HepG2 (cell line): ENCODE data around the gene HADHA. TPM values are rescaled to one million over a fixed set of nuclear protein-coding genes. Genes with fewer than 3 reads are reported as not detected.
A peak's percentile ranks its signal among the peaks of the same experiment; 100 is the strongest.

Source experiments
- ATAC-seq: fragments of 200-7000 bp; cut with Tn5 transposase; 3 replicates; pipeline ENCODE4 v1.9.1; 2020; ENCODE audit warnings: mild to moderate bottlenecking, moderate library complexity
- BruUV-seq: library from RNA; stranded (reverse); fragments of 400-500 nt; replicated peaks from 2 replicates; lab custom pipeline; 2021; lab: Mats Ljungman, UMichigan
- CTCF ChIA-PET: fragments of 300-600 bp; formaldehyde crosslinking; extraction: SDS; loops from one replicate; lab custom pipeline; 2021; ENCODE audit warnings: low total read pairs, inconsistent platforms, low intra/inter-chr PET ratio; lab: Yijun Ruan, JAX
- POLR2A ChIA-PET: fragments of 350-600 bp; sonication (Branson Sonifier 250); formaldehyde crosslinking; loops from one replicate; lab custom pipeline; 2020; ENCODE audit warnings: antibody characterized with exemption, inconsistent platforms; lab: Yijun Ruan, JAX
- DNase-seq: peaks from one replicate; pipeline ENCODE4 v3.0.0-alpha.2; 2015; ENCODE audit warnings: low spot score
- FAIRE-seq: peaks from 3 replicates; lab custom pipeline; 2011; peaks lifted over from hg19 to GRCh38; lab: Jason Lieb, UNC
- H2AFZ ChIP-seq: one replicate; pipeline ENCODE4 v1.6.1; 2011; ENCODE audit warnings: low read length, inconsistent platforms
- H3K27ac ChIP-seq: fragments of 300-600 bp; 3 replicates; pipeline ENCODE4 v1.8.0; 2011; ENCODE audit warnings: mixed run types, mild to moderate bottlenecking, mixed read lengths, low read length, inconsistent platforms; ENCODE audit not compliant: insufficient read depth; ENCODE audit errors: extremely low read length
- H3K27me3 ChIP-seq, 2 experiments: fragments of 200-600 bp in 1 of 2; 2 replicates in 1 of 2; 3 replicates in 1 of 2; pipeline versions ENCODE4 v1.6.0 to v1.8.0; 2011; ENCODE audit warnings: low read length in 2 of 2, mild to moderate bottlenecking in 2 of 2, moderate library complexity in 2 of 2, inconsistent platforms in 1 of 2; ENCODE audit not compliant: insufficient read depth in 2 of 2, control insufficient read depth in 1 of 2
- H3K36me3 ChIP-seq, 2 experiments: fragments of 200-600 bp in 1 of 2; replicated peaks in 1 of 2; 2 replicates in 1 of 2; 3 replicates in 1 of 2; pipeline versions ENCODE4 v1.5.1 to v1.8.0; 2011; ENCODE audit warnings: low read length in 2 of 2, inconsistent platforms in 1 of 2; ENCODE audit not compliant: insufficient read depth in 2 of 2, control insufficient read depth in 1 of 2
- H3K4me1 ChIP-seq: 2 replicates; pipeline ENCODE4 v1.5.1; 2012; ENCODE audit warnings: low read length, inconsistent platforms; ENCODE audit not compliant: insufficient read depth
- H3K4me2 ChIP-seq: 2 replicates; pipeline ENCODE4 v1.6.0; 2011; ENCODE audit warnings: low read depth, low read length, inconsistent platforms
- H3K4me3 ChIP-seq, 3 experiments: fragments of 200-600 bp in 1 of 3; sonication (generic), shearing (Covaris generic) in 1 of 3; replicated peaks in 1 of 3; 2 replicates each; pipeline ENCODE4 v1.5.1; 2011 to 2016; ENCODE audit warnings: low read length in 3 of 3, inconsistent platforms in 2 of 3, low read depth in 2 of 3, mild to moderate bottlenecking in 2 of 3, control low read depth in 1 of 3, mixed read lengths in 1 of 3; ENCODE audit not compliant: insufficient read depth in 1 of 3
- H3K79me2 ChIP-seq: one replicate; pipeline ENCODE4 v1.6.1; 2011; ENCODE audit warnings: low read length, inconsistent platforms; ENCODE audit not compliant: insufficient read depth
- H3K9ac ChIP-seq: 2 replicates; pipeline ENCODE4 v1.6.0; 2011; ENCODE audit warnings: mild to moderate bottlenecking, low read depth, low read length, inconsistent platforms; ENCODE audit not compliant: insufficient read depth
- H3K9me3 ChIP-seq: 2 replicates; pipeline ENCODE4 v1.5.1; 2012; ENCODE audit warnings: mild to moderate bottlenecking, low read length
- H4K20me1 ChIP-seq: 2 replicates; pipeline ENCODE4 v1.6.0; 2011; ENCODE audit warnings: inconsistent platforms, mild to moderate bottlenecking, low read length, moderate library complexity; ENCODE audit not compliant: insufficient read depth
- AGO2 ChIP-seq: fragments of 200-400 bp; formaldehyde crosslinking; optimal IDR thresholded peaks from 2 replicates; pipeline ENCODE3; 2017; ENCODE audit warnings: mild to moderate bottlenecking, low read depth, low read length, moderate library complexity
- MAFK ChIP-seq, 2 experiments: IDR thresholded peaks in 1 of 2; conservative IDR thresholded peaks in 1 of 2; 2 replicates each; pipeline ENCODE4 v1.6.1; 2011; ENCODE audit warnings: improper control_type of control experiment in 2 of 2, low read length in 2 of 2
- MAZ ChIP-seq, 2 experiments: sonication (generic) in 1 of 2; formaldehyde crosslinking in 1 of 2; IDR thresholded peaks; 2 replicates each; pipeline versions ENCODE4 v1.5.0 to v1.6.1; 2012 to 2020; ENCODE audit warnings: low read depth in 2 of 2, mild to moderate bottlenecking in 2 of 2, borderline replicate concordance in 1 of 2, improper control_type of control experiment in 1 of 2, low read length in 1 of 2, missing genetic modification reagents in 1 of 2, moderate library complexity in 1 of 2
- RFX1 ChIP-seq: fragments of 450-650 bp; IDR thresholded peaks from 2 replicates; pipeline ENCODE4 v1.6.1; 2017
- SOX13 ChIP-seq, 3 experiments: fragments of 450-650 bp in 1 of 3; sonication (generic) in 1 of 3; formaldehyde crosslinking in 1 of 3; IDR thresholded peaks in 2 of 3; conservative IDR thresholded peaks in 1 of 3; 2 replicates each; pipeline versions ENCODE4 v1.5.0 to v1.6.1; 2016 to 2020; ENCODE audit warnings: antibody characterized with exemption in 1 of 3, mild to moderate bottlenecking in 1 of 3, missing compliant biosample characterization in 1 of 3, missing genetic modification reagents in 1 of 3, moderate library complexity in 1 of 3
- ZFP36 ChIP-seq: fragments of 150-350 bp; IDR thresholded peaks from 2 replicates; pipeline ENCODE4 v1.6.1; 2018; ENCODE audit warnings: borderline replicate concordance, low read length, low read depth; ENCODE audit not compliant: partially characterized antibody
- ZNF354B ChIP-seq: sonication (generic); formaldehyde crosslinking; IDR thresholded peaks from 2 replicates; pipeline ENCODE4 v1.8.0; 2022; ENCODE audit warnings: mild to moderate bottlenecking, missing genetic modification reagents
- ZSCAN29 ChIP-seq: sonication (generic); formaldehyde crosslinking; conservative IDR thresholded peaks from 2 replicates; pipeline ENCODE4 v1.4.0; 2020; ENCODE audit warnings: mild to moderate bottlenecking, missing genetic modification reagents
- WGBS: methylation state at CpG from one replicate; pipeline ENCODE4 v1.1.6; 2017; ENCODE audit warnings: low lambda C conversion rate; 5-methylcytosine and 5-hydroxymethylcytosine counted together
- in situ Hi-C: cut with HindIII; loops from 2 replicates; pipeline ENCODE4 v1.10.0; 2017; ENCODE audit warnings: low pct_unique_long_range_greater_than_20kb; ENCODE audit not compliant: extremely low pct_ligation_motif_present
- intact Hi-C: fragments of 100-400 bp; cut with micrococcal nuclease; formaldehyde crosslinking; loops from one replicate; pipeline ENCODE4 v1.10.0; 2022; ENCODE audit not compliant: unreplicated experiment
- polyA plus RNA-seq, 8 experiments: library from polyadenylated mRNA; depleted of rRNA in 3 of 8; stranded (reverse) in 7 of 8; unstranded in 1 of 8; fragments of >200 nt; fragmentation: Illumina TruSeq in 4 of 8; extraction: Trizol in 4 of 8; gene quantifications; 2 replicates each; pipeline versions ENCODE4 v1.2.1 to v1.2.3, GENCODE V29; 2011 to 2016; ENCODE audit warnings: low read depth in 4 of 8, missing spikeins in 1 of 8, mixed read lengths in 1 of 8; ENCODE audit not compliant: insufficient read depth in 1 of 8
- total RNA-seq, 5 experiments: library from RNA; depleted of rRNA; stranded (reverse); fragments of >200 nt; fragmentation: Illumina TruSeq; extraction: Trizol; gene quantifications; 2 replicates each; pipeline ENCODE4 v1.2.3, GENCODE V29; 2016; ENCODE audit warnings: low read depth in 1 of 5

HADHA gene
- total and polyA plus RNA-seq, 2 of the 13 experiments (the other 11 are each of a cell fraction or from before 2014, with no cell fraction given): 102 to 270 TPM

GRCh38 chr2:26285931-26286330, 41.5 kb upstream of the HADHA start:
- H3K27ac ChIP-seq: no peak overlapping the region
- TF ChIP-seq MAZ (IDR thresholded peaks at IDR 0.05; ENCODE audit: borderline replicate concordance, low read depth, low read length) (no peak), MAZ (CRISPR knock-in tag; IDR thresholded peaks at IDR 0.05; ENCODE audit: low read depth) (no peak), MAFK (conservative IDR thresholded peaks at IDR 0.05 in 1 of 2, IDR thresholded peaks at IDR 0.05 in 1 of 2; ENCODE audit: low read length in 2 of 2) (peak in 1 of 2 experiments; percentile 35; a peak in 1 of 4 replicates)
- ChIA-PET CTCF (no interaction called here), POLR2A (no interaction called here)
- H2AFZ ChIP-seq: no peak overlapping the region
- in situ Hi-C loops (no loop called here), intact Hi-C loops (no loop called here)
- H3K79me2 ChIP-seq: no peaks in the 10 kb centered on the region
- peaks cover 5% of the 10 kb centered on the region; the same call in 1 of the 2 replicates for H3K4me1 ChIP-seq
- no peak overlapping the region for H3K9ac ChIP-seq
- H3K27me3 ChIP-seq: no peaks in the 10 kb centered on the region
- H4K20me1 ChIP-seq: no peaks in the 10 kb centered on the region
- ATAC-seq (no peak), FAIRE-seq (no peak), DNase-seq (no peak)
- no peak overlapping the region for H3K4me2 ChIP-seq
- no TSS peak for BruUV-seq
- no peaks in the 10 kb centered on the region for H3K9me3 ChIP-seq
- 98% methylated on average over 3 of the region's 3 CpGs for WGBS
- H3K36me3 ChIP-seq: peaks cover 21 to 47% of the 10 kb centered on the region in 2 experiments
- no peak overlapping the region for H3K4me3 ChIP-seq

GRCh38 chr2:26284132-26284531, 39.7 kb upstream of the HADHA start:
- no peak overlapping the region for H2AFZ ChIP-seq
- peaks cover 5% of the 10 kb centered on the region; the same call in 1 of the 2 replicates for H3K4me1 ChIP-seq
- no peak overlapping the region for H3K27ac ChIP-seq
- no peak overlapping the region for H3K4me2 ChIP-seq
- TF ChIP-seq ZNF354B (CRISPR knock-in tag) (no peak), SOX13 (IDR thresholded peaks at IDR 0.05) (no peak), SOX13 (CRISPR knock-in tag; conservative IDR thresholded peaks at IDR 0.05 in 1 of 2, IDR thresholded peaks at IDR 0.05 in 1 of 2) (no peak), AGO2 (no peak), ZSCAN29 (CRISPR knock-in tag) (no peak), ZFP36 (no peak), RFX1 (no peak)
- POLR2A ChIA-PET: no interaction called here
- no peaks in the 10 kb centered on the region for H3K27me3 ChIP-seq
- no peaks in the 10 kb centered on the region for H4K20me1 ChIP-seq
- FAIRE-seq: no peak
- H3K4me3 ChIP-seq: no peak overlapping the region
- 96% methylated on average over 3 of the region's 3 CpGs for WGBS
- DNase-seq: no peak
- intact Hi-C loops: no loop called here
- H3K36me3 ChIP-seq: peaks cover 24 to 65% of the 10 kb centered on the region in 2 experiments
- in situ Hi-C loops: no loop called here
- ATAC-seq: no peak
- H3K9me3 ChIP-seq: no peaks in the 10 kb centered on the region
- H3K79me2 ChIP-seq: no peaks in the 10 kb centered on the region
- CTCF ChIA-PET: no interaction called here
- BruUV-seq: no TSS peak
- no peak overlapping the region for H3K9ac ChIP-seq
